HEK293 (cell line): ENCODE results near the gene ABHD5.

Source experiments
- CTCF ChIA-PET: fragments of 350-600 bp; formaldehyde crosslinking; extraction: SDS; loops from one replicate; lab custom pipeline; 2021; ENCODE audit warnings: antibody characterized with exemption; lab: Yijun Ruan, JAX
- POLR2A ChIA-PET: fragments of 300-600 bp; formaldehyde crosslinking; extraction: SDS; loops from one replicate; lab custom pipeline; 2020; ENCODE audit warnings: antibody characterized with exemption, inconsistent platforms; lab: Yijun Ruan, JAX
- H3K27ac ChIP-seq: fragments of 200-500 bp; sonication (Bioruptor generic); 2 replicates; pipeline ENCODE4 v1.5.1; 2014; ENCODE audit warnings: low read depth, low read length, control low read depth, inconsistent platforms; ENCODE audit errors: extremely low read depth
- H3K36me3 ChIP-seq, 2 experiments: fragments of 200-500 bp in 1 of 2; sonication (Bioruptor generic) in 1 of 2; 1 replicate in 1 of 2; 2 replicates in 1 of 2; pipeline ENCODE4 v1.5.1; 2014 to 2017; ENCODE audit warnings: inconsistent platforms in 2 of 2, low read length in 2 of 2; ENCODE audit not compliant: control insufficient read depth in 2 of 2, insufficient read depth in 1 of 2
- H3K4me1 ChIP-seq: fragments of 200-500 bp; sonication (Bioruptor generic); 2 replicates; pipeline ENCODE4 v1.5.1; 2014; ENCODE audit warnings: mild to moderate bottlenecking, low read length, inconsistent platforms; ENCODE audit not compliant: control insufficient read depth, insufficient read depth
- H3K4me3 ChIP-seq: 2 replicates; pipeline ENCODE4 v1.5.1; 2011; ENCODE audit warnings: low read depth, mild to moderate bottlenecking, control low read depth, low read length, moderate library complexity
- H3K9me3 ChIP-seq: fragments of 200-500 bp; sonication (Bioruptor generic); 2 replicates; pipeline ENCODE4 v1.5.1; 2014; ENCODE audit warnings: low read depth, low read length, inconsistent platforms; ENCODE audit not compliant: control insufficient read depth, insufficient read depth
- GFI1B ChIP-seq: fragments of 450-650 bp; formaldehyde crosslinking; IDR thresholded peaks from 2 replicates; pipeline ENCODE4 v1.5.1; 2016; ENCODE audit warnings: missing biosample characterization, missing genetic modification characterization
- GLIS1 ChIP-seq: fragments of 450-650 bp; formaldehyde crosslinking; IDR thresholded peaks from 2 replicates; pipeline ENCODE4 v1.5.1; 2016; ENCODE audit warnings: missing biosample characterization, missing genetic modification characterization
- KLF16 ChIP-seq: fragments of 450-650 bp; formaldehyde crosslinking; IDR thresholded peaks from 2 replicates; pipeline ENCODE4 v1.5.1; 2017; ENCODE audit warnings: missing biosample characterization, missing genetic modification characterization
- ZNF155 ChIP-seq: fragments of 450-650 bp; formaldehyde crosslinking; IDR thresholded peaks from 2 replicates; pipeline ENCODE4 v1.5.1; 2016; ENCODE audit warnings: missing biosample characterization, missing genetic modification characterization
- ZNF214 ChIP-seq: fragments of 450-650 bp; formaldehyde crosslinking; IDR thresholded peaks from 2 replicates; pipeline ENCODE4 v1.5.1; 2017; ENCODE audit warnings: missing biosample characterization, mild to moderate bottlenecking, missing genetic modification characterization, borderline replicate concordance
- ZNF221 ChIP-seq: fragments of 450-650 bp; formaldehyde crosslinking; IDR thresholded peaks from 2 replicates; pipeline ENCODE4 v1.5.1; 2017; ENCODE audit warnings: missing biosample characterization, missing genetic modification characterization, borderline replicate concordance
- ZNF248 ChIP-seq: fragments of 450-650 bp; formaldehyde crosslinking; IDR thresholded peaks from 2 replicates; pipeline ENCODE4 v1.5.1; 2017; ENCODE audit warnings: missing biosample characterization, missing genetic modification characterization
- ZNF350 ChIP-seq: fragments of 450-650 bp; formaldehyde crosslinking; IDR thresholded peaks from 2 replicates; pipeline ENCODE4 v1.5.0; 2017; ENCODE audit warnings: missing biosample characterization, mild to moderate bottlenecking, missing genetic modification characterization
- ZNF529 ChIP-seq: fragments of 450-650 bp; formaldehyde crosslinking; IDR thresholded peaks from 2 replicates; pipeline ENCODE4 v1.5.1; 2017; ENCODE audit warnings: missing genetic modification characterization, missing biosample characterization; ENCODE audit not compliant: insufficient replicate concordance
- ZNF561 ChIP-seq: fragments of 450-650 bp; IDR thresholded peaks from 2 replicates; pipeline ENCODE4 v1.5.1; 2018; ENCODE audit warnings: missing biosample characterization, missing genetic modification characterization, borderline replicate concordance
- ZNF621 ChIP-seq: fragments of 450-650 bp; formaldehyde crosslinking; IDR thresholded peaks from 2 replicates; pipeline ENCODE4 v1.5.1; 2017; ENCODE audit warnings: missing biosample characterization, missing genetic modification characterization
- ZNF768 ChIP-seq: fragments of 450-650 bp; formaldehyde crosslinking; IDR thresholded peaks from 2 replicates; pipeline ENCODE4 v1.5.1; 2018; ENCODE audit warnings: missing biosample characterization, mild to moderate bottlenecking, missing genetic modification characterization
- ZXDB ChIP-seq: fragments of 450-650 bp; formaldehyde crosslinking; IDR thresholded peaks from 2 replicates; pipeline ENCODE4 v1.5.1; 2016; ENCODE audit warnings: missing biosample characterization, missing genetic modification characterization
- TF ChIP-seq, protein P1 (sequence below): fragments of 450-650 bp; formaldehyde crosslinking; IDR thresholded peaks from 2 replicates; pipeline ENCODE4 v1.5.1; 2016; ENCODE audit warnings: missing biosample characterization, missing genetic modification characterization
- TF ChIP-seq, protein P2 (sequence below): fragments of 450-650 bp; IDR thresholded peaks from 2 replicates; pipeline ENCODE4 v1.5.1; 2018; ENCODE audit warnings: missing biosample characterization, missing genetic modification characterization
- TF ChIP-seq, protein P3 (sequence below): fragments of 450-650 bp; formaldehyde crosslinking; IDR thresholded peaks from 2 replicates; pipeline ENCODE4 v1.5.1; 2016; ENCODE audit warnings: missing biosample characterization, missing genetic modification characterization
- TF ChIP-seq, protein P4 (sequence below): fragments of 450-650 bp; formaldehyde crosslinking; IDR thresholded peaks from 2 replicates; pipeline ENCODE4 v1.5.1; 2017; ENCODE audit warnings: missing biosample characterization, mild to moderate bottlenecking, missing genetic modification characterization, moderate library complexity
- TF ChIP-seq, protein P5 (sequence below): fragments of 450-650 bp; formaldehyde crosslinking; IDR thresholded peaks from 2 replicates; pipeline ENCODE4 v1.5.1; 2016; ENCODE audit warnings: missing biosample characterization, missing genetic modification characterization

Gene ABHD5

DNA sequence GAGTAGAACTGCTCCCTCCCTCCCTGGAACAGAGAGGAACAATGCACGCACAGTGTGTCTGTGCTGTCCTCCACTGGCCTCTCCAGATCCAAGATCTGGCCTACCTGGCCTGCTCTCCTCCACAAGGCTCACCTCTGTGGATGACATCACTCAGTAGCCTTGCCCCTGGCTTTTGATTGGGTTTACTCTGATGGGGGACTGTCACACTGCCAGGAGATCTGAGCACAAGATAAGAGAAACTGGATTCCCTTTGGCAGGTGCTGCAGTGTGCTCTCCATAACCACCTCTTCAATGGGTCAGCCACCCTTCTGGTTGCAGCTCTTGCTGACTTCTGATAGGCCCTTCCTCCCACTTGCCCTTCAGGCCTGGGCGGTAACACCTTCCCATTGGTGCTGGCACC lies 46.3 kb upstream of the ABHD5 start:
- TF ChIP-seq, protein P1, sequence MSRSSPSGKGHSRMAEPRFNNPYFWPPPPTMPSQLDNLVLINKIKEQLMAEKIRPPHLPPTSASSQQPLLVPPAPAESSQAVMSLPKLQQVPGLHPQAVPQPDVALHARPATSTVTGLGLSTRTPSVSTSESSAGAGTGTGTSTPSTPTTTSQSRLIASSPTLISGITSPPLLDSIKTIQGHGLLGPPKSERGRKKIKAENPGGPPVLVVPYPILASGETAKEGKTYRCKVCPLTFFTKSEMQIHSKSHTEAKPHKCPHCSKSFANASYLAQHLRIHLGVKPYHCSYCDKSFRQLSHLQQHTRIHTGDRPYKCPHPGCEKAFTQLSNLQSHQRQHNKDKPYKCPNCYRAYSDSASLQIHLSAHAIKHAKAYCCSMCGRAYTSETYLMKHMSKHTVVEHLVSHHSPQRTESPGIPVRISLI (tag by site-specific recombination) = no peak
- TF ChIP-seq, protein P2, sequence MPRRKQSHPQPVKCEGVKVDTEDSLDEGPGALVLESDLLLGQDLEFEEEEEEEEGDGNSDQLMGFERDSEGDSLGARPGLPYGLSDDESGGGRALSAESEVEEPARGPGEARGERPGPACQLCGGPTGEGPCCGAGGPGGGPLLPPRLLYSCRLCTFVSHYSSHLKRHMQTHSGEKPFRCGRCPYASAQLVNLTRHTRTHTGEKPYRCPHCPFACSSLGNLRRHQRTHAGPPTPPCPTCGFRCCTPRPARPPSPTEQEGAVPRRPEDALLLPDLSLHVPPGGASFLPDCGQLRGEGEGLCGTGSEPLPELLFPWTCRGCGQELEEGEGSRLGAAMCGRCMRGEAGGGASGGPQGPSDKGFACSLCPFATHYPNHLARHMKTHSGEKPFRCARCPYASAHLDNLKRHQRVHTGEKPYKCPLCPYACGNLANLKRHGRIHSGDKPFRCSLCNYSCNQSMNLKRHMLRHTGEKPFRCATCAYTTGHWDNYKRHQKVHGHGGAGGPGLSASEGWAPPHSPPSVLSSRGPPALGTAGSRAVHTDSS (tag by site-specific recombination) = no peak
- TF ChIP-seq, protein P3, sequence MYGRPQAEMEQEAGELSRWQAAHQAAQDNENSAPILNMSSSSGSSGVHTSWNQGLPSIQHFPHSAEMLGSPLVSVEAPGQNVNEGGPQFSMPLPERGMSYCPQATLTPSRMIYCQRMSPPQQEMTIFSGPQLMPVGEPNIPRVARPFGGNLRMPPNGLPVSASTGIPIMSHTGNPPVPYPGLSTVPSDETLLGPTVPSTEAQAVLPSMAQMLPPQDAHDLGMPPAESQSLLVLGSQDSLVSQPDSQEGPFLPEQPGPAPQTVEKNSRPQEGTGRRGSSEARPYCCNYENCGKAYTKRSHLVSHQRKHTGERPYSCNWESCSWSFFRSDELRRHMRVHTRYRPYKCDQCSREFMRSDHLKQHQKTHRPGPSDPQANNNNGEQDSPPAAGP (tag by site-specific recombination) = no peak
- TF ChIP-seq ZNF529 (tag by site-specific recombination) = no peak
- TF ChIP-seq ZNF214 (tag by site-specific recombination) = no peak
- TF ChIP-seq ZNF621 (tag by site-specific recombination) = no peak
- no peak for TF ChIP-seq KLF16 (tag by site-specific recombination)
- TF ChIP-seq ZNF248 (tag by site-specific recombination) = no peak
- no peak for TF ChIP-seq ZNF561 (tag by site-specific recombination)
- no peak for TF ChIP-seq ZNF350 (tag by site-specific recombination)
- TF ChIP-seq ZNF155 (tag by site-specific recombination) = no peak
- no peak for TF ChIP-seq ZNF768 (tag by site-specific recombination)
- TF ChIP-seq ZXDB (tag by site-specific recombination) = no peak
- TF ChIP-seq ZNF221 (tag by site-specific recombination) = no peak
- TF ChIP-seq, protein P4, sequence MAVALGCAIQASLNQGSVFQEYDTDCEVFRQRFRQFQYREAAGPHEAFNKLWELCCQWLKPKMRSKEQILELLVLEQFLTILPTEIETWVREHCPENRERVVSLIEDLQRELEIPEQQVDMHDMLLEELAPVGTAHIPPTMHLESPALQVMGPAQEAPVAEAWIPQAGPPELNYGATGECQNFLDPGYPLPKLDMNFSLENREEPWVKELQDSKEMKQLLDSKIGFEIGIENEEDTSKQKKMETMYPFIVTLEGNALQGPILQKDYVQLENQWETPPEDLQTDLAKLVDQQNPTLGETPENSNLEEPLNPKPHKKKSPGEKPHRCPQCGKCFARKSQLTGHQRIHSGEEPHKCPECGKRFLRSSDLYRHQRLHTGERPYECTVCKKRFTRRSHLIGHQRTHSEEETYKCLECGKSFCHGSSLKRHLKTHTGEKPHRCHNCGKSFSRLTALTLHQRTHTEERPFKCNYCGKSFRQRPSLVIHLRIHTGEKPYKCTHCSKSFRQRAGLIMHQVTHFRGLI (tag by site-specific recombination) = no peak
- H3K36me3 ChIP-seq = no peaks in the 10 kb centered on the region
- H3K4me3 ChIP-seq = no peak overlapping the region
- H3K27ac ChIP-seq = no peak overlapping the region
- H3K9me3 ChIP-seq = no peaks in the 10 kb centered on the region
- no peaks in the 10 kb centered on the region for H3K4me1 ChIP-seq
- ChIA-PET POLR2A (no interaction called here), CTCF (no interaction called here)

DNA sequence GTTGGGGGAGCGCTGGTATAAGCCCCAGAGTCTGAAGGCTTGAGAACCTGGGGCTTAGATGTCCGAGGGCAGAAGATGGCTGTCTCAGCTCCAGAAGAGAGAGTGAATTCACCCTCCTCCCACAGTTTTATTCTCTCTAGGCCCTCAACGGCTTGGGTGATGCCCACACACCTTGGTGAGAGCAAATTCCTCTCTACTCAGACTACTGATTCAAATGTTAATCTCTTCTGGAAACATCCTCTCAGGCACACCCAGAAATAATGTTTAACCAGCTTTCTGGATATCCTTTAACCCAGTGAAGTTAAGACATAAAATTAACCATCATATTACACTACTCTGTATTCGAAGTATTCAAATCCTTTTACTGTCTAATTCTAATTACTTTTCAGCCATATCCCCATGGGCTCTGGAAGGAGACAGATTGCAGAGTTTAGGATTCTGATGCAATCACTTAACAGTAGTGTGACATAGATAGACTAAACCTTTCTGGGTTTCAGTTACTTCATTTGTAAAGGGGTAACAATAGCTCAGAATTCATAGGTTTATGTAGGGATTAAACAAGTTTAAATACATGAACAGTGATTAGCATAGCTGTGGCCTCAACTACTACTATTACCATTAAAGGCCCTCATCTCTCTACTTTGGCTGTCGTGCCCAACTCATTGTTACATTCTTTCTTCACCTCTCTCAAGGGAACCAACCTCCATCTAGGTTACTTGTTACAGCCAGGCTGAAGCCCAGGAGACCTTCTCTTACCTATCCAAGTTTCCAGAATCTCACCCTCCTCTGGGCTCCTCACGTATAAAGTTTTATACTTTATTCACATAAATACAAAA lies 43.2 kb upstream of the ABHD5 start:
- POLR2A ChIA-PET = no interaction called here
- no peak overlapping the region for H3K4me3 ChIP-seq
- no peak overlapping the region for H3K27ac ChIP-seq
- CTCF ChIA-PET = no interaction called here
- TF ChIP-seq GLIS1 (tag by site-specific recombination) (no peak), GFI1B (tag by site-specific recombination) (no peak)
- TF ChIP-seq, protein P5, sequence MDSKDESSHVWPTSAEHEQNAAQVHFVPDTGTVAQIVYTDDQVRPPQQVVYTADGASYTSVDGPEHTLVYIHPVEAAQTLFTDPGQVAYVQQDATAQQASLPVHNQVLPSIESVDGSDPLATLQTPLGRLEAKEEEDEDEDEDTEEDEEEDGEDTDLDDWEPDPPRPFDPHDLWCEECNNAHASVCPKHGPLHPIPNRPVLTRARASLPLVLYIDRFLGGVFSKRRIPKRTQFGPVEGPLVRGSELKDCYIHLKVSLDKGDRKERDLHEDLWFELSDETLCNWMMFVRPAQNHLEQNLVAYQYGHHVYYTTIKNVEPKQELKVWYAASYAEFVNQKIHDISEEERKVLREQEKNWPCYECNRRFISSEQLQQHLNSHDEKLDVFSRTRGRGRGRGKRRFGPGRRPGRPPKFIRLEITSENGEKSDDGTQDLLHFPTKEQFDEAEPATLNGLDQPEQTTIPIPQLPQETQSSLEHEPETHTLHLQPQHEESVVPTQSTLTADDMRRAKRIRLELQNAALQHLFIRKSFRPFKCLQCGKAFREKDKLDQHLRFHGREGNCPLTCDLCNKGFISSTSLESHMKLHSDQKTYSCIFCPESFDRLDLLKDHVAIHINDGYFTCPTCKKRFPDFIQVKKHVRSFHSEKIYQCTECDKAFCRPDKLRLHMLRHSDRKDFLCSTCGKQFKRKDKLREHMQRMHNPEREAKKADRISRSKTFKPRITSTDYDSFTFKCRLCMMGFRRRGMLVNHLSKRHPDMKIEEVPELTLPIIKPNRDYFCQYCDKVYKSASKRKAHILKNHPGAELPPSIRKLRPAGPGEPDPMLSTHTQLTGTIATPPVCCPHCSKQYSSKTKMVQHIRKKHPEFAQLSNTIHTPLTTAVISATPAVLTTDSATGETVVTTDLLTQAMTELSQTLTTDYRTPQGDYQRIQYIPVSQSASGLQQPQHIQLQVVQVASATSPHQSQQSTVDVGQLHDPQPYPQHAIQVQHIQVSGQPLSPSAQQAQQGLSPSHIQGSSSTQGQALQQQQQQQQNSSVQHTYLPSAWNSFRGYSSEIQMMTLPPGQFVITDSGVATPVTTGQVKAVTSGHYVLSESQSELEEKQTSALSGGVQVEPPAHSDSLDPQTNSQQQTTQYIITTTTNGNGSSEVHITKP (tag by site-specific recombination) = peak; percentile 34; the same call in 1 of the 2 replicates
- TF ChIP-seq, all 188 proteins: peak for 1
- no peaks in the 10 kb centered on the region for H3K4me1 ChIP-seq
- no peaks in the 10 kb centered on the region for H3K36me3 ChIP-seq
- no peaks in the 10 kb centered on the region for H3K9me3 ChIP-seq
